Stimulated activated CD8-positive, alpha-beta memory T cell treated with anti-CD3 and anti-CD28 coated beads, Interleukin-12 subunit alpha, Interleukin-12 subunit beta, amount 100 ng/mL, for 1 hour (primary cell): ENCODE data around the gene PLEKHJ1.

ENCODE experiments used
- DNase-seq: peaks from one replicate; pipeline ENCODE4 v3.0.0-alpha.2; 2020; ENCODE audit warnings: low read depth

The PLEKHJ1 gene

DNA sequence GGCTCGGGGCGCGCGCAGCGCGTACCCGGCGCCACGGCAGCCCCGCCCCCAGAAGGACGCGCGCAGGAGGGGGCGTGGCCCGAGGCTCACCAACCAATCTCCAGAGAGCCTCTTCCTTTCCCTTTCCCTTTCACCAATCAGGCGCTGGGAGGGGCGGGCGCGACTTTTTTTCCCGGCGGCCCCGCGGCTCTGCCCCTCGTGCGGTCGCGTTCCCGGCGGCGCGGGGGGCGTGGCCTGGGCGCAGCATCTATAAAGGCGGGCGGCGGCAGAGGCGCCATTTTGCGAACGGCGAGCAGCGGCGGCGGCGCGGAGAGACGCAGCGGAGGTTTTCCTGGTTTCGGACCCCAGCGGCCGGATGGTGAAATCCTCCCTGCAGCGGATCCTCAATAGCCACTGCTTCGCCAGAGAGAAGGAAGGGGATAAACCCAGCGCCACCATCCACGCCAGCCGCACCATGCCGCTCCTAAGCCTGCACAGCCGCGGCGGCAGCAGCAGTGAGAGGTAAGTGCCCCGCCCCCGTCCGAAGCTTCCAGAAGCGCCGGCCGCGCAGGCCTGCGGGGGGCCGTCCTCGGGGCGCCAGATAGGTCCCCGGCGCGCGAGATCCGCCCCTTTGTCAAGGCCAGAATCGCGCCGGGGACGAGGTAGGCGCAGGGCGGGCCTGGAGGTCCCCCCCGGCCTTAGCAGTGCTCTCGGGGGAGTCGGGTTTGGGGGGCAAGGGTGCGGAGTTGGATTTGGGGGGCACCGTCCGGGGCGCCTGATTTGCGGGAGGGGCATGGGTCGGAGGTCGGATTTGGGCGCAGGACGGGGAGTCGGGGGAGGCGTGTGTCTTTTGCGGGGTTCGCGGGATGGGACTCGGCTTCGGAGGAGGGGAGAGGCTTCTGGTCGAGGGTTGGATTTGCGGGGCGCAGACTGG lies 33.4 kb upstream of the PLEKHJ1 start:
- DNase-seq, result peak; percentile 98

DNA sequence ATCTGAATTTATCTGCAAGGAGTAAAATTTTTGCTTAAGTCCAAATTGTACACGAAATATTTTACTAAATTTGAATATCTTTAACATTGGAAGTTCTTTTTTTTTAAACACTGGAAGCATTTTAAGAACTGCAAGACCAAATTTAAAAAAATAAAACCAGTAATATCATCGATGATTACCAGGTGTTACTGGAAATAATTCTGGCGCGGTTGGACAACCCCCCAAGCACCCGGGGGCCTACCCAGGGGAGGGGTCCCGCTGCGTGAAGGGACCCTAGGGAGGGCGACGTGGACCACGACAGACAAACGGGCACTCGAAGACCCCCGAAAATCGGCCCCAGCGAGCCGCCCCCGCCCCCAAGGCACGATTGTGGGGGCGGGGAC lies 32.7 kb upstream of the PLEKHJ1 start:
- no peak for DNase-seq

DNA sequence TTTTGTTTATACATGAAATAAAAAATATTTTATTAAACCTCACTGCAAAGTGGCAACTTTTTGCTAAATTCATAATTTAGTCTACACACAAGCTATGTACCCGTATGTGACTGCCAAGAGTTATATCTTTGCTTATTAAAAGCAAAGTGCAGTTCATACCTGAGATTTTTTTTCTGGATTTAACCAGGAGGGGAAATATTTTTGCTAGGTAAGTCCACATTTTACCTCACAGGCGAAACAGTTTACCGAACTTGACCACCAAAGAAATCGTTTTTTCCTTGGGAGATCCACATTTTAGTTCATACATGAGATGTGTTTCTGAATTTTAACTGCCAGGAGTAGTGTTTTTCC lies 32.3 kb upstream of the PLEKHJ1 start:
- no peak for DNase-seq

DNA sequence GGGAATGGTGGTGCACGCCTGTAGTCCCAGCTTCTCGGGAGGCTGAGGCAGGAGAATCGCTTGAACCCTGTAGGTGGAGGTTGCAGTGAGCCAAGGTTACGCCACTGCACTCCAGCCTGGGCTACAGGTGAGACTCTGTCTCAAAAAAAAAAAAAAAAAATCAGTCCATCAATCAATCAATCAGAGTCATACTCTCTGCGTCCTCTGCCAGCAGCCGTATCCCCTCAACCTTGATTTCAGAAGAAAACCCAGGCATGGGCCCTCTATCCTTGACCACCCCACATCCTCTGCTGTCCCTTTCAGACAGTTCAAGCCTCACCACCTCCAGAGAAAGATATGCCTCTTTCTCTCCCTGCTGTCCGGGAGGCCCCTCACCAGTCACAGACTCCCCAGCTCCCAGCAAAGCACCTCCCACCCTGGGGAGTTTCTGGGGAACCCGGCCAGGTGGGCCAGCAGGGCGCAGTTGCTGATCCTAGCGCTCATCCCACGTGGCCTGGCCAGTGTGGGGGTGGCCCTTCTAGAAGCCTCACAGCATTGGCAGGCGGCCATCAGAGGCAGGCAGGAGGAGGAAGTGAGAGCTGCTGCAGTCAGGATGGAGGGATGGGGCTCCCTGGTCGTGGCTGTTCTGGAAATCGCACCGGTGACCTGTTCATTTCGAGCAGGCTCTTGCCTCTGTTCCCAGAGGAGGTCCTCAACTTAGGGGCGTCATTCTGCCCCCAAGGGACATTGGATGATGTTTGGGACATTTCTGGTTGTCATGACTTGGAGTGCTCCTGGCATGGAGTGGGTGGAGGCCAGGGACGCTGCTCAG lies 30.3 kb upstream of the PLEKHJ1 start:
- no peak for DNase-seq

DNA sequence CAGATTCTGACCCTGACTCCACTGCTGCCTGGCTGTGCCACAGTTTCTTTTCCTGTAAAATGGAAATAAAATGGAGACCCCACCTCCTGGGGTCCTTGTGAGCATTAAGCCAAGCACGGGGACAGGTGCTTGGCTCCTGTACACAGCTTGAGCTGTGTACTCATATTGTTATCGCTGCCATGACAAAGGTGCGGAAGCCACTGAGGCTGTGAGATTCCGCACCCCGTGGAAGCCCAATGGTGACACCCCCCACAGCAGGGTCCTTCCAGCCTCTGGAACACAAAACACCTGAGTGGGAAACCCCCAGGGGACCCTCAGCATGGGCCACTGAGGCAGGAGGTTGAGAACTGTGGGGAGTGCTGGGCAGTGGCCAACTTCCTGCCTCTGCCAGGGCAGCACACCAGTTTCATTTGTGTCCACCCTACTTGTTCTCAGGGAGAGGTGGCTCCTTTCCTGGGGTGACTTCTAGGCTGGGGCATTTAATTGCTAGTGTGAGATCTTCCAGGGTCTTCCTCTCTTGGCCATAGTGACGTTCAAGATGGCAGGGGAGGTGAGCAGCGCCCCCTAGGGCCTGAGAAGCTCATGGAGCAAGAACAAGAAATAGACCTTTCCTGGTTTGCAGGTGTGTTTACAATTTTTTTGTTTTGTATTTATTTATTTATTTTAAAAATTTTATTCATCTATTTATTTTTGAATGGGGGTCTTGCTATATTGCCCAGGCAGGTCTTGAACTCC lies 25.5 kb upstream of the PLEKHJ1 start:
- DNase-seq, result peak; percentile 41

DNA sequence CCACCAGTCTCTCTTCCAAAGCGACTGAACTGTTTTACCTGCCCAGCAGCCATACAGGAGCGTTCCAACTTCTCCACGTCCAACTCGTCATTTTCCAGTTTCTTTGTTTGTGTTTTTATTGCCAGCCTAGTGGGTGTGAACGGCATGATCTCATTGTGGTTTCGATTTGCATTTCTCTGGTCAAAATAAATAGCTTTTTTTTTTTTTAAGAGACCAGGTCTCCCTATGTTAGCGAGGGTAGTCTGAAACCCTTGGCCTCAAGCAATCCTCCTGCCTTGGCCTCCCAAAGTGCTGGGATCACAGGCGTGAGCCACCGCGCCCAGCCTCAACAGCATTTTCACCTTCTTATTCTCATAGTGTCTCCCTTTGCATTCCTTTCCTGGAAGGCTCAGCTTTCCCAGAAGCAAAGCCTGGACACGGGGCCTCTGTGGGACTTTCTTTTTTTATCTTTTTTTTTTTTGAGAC lies 24.2 kb upstream of the PLEKHJ1 start:
- no peak for DNase-seq

DNA sequence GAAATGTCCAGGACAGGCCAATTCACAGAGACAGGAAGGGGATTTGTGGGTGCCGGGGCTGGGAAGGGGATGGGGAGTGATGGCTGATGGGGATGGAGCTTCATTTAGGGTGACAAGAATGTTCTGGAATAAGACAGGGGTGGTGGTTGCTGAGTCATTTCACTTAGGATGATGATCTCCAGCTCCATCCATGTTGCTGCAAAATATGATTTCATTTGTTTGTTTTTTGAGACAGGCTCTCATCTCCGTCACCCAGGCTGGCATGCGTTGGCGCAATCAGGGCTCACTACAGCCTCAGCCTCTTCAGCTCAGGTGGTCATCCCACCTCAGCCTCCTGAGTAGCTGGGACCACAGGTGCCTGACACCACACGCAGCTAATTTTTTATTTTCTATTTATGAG lies 23.2 kb upstream of the PLEKHJ1 start:
- no peak for DNase-seq

DNA sequence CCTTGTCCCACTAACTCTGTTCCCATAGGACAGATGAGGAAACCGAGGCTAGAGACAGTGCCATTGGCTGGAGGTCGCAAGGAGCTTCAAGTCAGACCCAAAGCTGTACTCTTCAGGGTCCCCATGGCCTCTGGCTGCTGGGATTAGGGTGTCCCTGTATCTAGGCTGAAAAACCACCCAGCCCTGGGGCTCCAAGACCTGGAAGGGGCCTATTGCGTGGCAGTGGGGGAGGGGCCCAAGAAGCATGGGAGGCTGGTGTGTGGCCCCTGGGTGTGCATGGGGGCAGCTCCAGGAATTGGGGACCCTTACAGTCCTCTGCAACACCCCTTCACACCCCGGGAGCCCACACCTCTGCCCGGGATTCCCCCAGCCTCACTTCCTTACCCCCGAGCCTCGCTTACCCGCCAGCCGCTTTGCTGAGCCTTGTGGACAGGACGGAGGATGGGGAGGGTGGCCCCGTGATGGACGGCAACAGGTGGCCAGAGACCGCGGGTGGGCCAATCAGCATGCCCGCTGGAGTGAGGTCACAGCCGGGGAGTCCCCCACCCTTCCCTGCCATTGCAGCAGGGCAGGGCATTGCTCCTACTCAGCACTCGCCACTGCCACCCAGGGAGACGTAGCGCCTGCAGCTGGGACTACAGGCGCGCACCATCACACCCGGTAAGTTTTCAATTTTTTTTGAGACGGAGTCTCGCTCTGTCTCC lies 20.0 kb upstream of the PLEKHJ1 start, which contains the start of gene JSRP1:
JSRP1 (minus strand) TSS at position 436 of the 704 bp plus-strand sequence. CDS start 1,103 bp downstream, outside the sequence.
- DNase-seq, result no peak

DNA sequence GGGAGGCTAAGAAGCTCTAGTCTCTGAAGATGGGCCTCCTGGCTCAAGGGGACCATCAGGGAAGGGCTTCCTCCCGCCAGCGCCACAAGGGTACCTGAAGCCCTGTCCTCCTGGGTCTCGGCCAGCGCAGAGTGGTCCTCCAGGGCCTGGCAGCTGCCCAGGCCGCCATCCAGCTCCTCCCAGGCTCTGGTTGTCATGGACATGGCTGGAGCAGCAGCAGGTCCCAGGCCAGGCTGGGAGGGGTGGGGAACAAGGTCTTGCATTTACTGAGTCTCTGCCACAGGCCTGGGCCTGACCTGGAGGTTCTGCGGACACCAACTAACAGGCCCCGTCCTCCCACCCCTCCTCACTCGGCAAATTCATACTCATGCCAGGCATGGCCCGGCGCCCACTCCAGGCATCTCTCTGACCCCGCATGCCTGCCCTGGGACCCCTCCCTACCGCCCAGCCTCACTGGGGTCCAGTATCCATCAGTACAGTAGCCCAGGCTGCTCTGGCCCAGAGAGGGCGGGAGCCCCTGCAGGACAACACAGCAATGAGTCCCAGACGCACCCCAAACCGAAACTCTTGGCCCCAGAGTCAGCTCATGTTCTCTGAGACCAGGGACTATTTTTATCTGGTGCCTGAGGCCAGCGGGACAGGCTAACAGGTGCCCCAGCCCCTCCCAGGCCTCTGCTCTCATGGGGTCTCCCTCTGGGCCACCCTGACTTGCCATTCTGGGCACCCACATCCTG lies 19.1 kb upstream of the PLEKHJ1 start:
- no peak for DNase-seq

DNA sequence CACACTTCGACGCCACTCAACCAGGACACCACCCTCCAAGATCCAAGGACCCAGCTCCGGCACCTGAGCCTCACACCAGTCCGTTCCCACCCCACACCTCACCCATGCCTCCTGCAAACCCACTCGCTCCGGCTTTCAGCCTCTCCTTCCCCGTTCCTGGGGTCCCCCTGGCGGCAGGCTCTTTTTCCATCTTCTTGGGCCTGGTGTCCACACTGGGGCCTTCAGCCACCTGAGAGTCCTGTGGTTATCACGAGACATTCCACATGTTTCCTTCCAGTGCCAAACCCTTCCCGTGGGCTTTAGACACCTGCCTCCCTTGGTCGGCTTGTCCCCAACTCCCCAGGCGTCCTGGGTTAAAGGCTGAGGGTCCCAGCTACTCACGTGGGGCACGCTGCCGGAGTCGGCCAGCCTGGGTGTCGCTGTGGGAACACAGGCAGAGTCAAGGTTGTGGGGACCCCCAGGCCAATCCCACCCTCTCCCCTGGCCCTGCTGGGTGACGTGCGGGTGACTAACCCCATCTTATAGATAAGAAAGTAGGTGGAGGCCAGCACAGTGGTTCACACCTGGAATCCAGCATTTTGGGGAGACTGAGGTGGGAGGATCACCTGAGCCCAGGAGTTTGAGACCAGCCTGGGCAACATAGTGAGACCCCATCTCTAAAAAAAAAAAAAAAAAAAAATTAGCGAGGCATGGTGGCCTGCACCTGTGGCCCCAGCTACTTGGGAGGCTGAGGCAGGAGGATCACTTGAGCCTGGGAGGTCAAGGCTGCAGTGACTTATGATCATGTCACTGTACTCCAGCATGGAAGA lies 18.1 kb upstream of the PLEKHJ1 start:
- DNase-seq, result no peak

DNA sequence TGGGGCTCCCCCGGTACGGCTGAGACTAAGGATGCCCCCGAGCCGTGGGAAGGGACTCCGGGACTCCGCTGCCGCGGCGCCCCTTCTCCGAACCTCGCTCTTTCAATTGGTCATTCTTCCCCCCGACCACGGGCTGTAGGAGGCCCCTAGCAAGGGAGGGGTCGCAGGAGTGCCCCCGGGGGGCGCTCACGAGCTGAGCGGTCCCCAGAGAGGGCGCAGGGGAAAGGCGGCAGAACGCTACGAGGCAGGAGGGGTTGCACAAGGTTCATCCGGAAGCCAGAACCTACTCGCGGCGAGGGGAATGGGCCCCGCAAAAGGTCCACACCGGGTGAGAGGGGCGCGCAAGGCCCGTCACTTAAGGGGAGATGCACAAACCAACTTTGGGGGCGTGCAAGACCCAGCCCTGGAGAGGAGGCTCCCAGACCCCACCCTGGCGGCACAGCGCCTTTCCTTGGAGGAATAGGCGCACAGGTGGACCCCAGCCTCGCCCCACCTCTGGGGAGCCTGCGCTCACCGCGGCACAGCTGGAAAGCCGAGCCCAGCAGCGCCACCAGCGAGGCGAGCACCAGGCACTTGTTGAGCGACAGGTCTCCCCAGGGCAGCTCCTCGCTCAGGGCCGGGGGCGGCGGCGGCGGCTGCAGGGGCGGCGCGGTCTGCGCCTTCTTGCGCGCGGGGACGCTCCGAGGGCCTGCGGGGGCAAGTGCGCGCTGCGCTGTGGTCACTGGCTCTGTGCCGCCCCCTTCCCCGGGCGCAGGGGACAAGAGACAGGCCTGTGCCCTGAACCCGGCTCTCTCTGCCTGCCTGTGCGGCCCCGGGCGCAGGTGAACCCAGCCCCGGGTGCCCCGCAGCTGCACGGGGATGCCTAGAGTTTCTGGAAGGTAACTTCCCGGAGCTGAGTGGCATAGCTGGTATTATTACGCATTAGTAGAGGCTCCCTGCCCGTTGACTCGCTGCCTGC lies 17.3 kb upstream of the PLEKHJ1 start:
- DNase-seq, result no peak

DNA sequence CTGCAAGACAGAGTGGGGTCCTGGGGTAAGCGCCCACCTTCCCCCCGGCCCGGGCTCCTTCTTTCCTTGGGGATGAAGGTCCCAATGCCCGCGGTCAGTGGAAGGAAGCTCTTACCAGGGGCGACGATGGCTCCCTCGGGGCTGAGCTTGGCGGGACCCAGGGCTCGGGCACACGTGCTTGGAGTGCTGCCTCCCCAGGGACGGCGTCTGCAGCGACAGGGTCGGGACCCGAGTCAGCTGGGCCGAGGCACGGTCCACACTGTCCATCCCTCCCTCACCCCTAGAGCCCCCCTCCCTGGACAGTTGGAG lies 16.6 kb upstream of the PLEKHJ1 start:
- DNase-seq, result no peak

DNA sequence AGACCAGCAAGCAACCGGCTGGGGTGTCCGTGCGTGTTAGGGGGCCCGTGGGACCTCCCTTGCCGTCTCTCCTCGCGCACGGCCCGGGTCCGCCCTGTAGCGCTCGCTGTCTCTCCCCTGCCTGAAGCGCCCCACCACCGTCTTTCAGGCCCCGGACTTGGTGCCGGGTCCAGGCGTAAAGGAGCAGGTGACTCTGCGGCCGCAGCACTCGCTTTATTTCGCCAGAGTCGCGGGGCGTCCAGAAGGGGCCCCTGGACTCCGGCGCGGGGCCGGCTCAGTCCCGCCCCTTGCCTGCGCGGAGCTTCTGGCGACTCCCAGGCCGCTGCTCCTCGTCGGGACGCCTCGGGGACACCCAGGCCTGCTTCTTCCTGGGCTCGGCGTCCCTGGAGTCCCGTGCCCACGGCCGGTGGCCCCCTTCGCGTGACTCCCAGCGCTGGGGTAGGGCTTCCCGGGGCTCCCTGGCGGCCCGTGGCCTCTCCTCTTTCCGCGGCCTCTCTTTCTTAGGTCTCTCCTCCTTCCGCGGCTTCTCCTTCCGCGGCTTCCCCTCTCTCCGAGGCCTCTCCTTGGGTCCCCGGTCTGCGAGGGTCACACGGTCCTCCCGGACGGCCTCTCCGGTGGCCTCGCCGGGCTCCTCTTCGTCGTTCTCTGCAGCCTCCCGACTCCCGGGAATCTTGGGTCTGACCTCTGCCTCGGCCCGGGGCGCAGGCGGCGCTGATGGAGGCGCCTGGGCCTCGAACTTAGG lies 16.1 kb upstream of the PLEKHJ1 start:
- DNase-seq, result no peak

DNA sequence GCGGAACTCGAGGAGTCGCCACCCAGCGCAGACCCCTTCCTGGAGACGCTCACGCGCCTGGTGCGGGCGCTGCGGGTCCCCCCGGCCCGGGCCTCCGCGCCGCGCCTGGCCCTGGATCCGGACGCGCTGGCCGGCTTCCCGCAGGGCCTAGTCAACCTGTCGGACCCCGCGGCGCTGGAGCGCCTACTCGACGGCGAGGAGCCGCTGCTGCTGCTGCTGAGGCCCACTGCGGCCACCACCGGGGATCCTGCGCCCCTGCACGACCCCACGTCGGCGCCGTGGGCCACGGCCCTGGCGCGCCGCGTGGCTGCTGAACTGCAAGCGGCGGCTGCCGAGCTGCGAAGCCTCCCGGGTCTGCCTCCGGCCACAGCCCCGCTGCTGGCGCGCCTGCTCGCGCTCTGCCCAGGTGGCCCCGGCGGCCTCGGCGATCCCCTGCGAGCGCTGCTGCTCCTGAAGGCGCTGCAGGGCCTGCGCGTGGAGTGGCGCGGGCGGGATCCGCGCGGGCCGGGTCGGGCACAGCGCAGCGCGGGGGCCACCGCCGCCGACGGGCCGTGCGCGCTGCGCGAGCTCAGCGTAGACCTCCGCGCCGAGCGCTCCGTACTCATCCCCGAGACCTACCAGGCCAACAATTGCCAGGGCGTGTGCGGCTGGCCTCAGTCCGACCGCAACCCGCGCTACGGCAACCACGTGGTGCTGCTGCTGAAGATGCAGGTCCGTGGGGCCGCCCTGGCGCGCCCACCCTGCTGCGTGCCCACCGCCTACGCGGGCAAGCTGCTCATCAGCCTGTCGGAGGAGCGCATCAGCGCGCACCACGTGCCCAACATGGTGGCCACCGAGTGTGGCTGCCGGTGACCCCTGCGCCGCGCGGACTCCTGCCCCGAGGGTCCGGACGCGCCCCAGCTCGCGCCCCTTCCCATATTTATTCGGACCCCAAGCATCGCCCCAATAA lies 15.3 kb upstream of the PLEKHJ1 start:
- DNase-seq, result no peak

DNA sequence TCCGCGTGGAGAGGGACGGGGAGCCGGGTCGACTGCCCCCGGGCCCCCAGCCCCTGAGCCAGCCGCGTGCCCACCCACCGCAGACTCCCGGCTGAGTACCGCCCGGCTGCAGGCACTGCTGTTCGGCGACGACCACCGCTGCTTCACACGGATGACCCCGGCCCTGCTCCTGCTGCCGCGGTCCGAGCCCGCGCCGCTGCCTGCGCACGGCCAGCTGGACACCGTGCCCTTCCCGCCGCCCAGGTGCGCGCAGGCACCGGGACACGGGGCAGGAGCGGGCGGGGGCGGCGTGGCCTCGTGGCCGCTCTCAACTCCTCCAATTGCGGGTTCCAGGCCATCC lies 14.6 kb upstream of the PLEKHJ1 start:
- no peak for DNase-seq

DNA sequence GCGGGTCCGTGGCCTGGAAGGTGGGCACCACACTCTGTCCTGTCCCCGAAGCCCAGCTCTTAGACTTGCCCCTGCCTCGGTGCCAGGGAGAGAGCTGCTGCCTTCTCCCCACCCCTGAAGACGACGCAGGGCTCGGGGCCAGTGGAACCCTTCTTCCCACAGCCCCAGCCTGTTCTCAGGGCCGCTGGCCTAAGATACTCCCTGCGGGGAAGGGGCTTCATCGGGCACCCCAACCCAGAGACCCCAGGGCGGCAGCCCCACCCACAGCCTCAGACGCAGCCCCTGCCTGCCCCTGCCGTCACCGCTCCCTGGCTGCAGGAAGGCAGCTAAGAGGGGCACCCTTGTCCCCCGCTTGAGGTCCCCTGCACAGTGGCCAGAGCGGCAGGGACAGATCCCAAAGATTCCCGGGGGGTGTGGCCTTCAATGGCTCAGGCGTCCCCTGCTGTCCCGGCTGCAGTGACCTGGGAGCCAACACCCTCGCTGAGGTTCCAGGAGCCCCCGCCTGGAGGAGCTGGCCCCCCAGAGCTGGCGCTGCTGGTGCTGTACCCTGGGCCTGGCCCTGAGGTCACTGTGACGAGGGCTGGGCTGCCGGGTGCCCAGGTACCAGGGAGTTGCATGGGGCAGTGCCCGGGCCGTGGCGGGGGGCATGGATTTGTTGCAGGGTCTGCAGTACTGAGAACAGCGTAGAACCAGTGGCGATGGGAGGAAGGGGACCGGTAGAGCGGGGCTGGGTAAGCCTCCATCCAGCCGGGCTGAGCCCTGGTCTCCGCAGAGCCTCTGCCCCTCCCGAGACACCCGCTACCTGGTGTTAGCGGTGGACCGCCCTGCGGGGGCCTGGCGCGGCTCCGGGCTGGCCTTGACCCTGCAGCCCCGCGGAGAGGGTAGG lies 14.0 kb upstream of the PLEKHJ1 start:
- DNase-seq, result no peak
